Measurements from ENCODE around the gene OR4D9.
A peak's percentile ranks its signal among the peaks of the same experiment; 100 is the strongest.

Gene OR4D9

DNA sequence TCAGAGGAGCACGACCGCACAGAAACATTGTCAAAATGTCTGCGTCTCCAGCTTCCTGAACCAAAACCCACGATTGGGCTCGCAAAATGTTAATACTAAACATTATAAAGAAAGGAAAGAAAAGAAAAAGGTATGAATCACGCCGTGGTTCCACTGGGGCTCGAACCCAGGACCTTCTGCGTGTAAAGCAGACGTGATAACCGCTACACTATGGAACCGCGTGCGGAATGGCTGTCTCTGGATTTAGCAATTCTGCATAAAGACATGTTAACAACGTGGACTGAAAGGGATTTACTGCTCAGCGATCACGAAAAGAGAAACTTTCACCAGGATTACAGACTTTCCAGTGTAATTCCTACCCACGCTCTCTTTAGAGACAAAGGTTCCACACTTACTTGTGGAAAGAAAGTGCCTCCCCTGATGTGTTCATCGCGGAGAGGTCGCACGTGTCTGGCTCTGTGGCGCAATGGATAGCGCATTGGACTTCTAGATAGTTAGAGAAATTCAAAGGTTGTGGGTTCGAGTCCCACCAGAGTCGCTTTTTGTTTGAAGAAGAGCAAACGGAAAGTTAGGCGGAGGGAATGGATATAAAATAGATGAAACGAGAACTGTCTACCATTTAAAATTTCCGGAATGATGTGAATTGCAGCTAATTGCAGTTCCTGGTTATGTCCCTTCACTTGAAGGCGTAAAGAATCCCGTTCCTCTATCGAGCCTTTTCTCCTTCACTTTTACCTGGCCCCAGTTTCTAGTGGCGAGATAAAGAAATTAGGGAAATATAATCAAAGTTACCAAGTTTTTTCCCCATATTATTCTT, 39.7 kb downstream of the OR4D9 start:
- DNase-seq, result peak; percentile 95

DNA sequence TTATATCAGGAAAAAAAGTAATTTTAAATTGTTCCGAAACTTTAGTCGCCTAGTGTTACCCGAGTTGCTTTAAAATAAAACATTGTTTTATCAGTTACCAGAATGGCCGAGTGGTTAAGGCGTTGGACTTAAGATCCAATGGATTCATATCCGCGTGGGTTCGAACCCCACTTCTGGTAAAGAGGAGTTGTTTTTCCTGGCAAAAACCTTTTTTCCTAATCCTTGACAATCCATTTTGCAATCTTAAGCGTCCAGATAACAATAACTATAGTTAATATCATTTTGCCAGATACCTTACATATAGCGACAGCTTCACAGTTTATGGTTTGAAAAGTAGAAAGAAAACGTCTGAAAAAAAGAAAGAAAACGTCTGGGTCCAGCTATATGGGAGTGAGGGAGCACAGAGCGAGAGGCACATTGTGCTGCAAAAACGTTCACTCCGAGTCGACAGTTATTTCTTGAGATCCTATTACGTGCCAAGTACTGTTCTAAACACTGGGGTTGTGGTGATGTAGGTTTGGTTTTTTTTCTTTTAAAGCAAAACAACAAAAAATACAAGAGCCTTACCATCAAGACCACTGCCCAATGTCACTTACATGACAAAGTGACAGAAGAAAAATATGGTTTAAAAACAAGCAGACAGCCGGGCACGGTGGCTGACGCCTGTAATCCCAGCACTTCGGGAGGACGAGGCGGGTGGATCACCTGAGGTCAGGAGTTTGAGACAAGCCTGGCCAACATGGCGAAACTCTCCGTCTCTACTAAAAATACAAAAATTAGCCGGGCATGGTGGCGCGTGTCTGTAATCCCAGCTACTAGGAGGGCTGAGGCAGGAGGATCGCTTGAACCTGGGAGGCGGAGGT, 40.6 kb downstream of the OR4D9 start:
- peak; percentile 76 for DNase-seq

DNA sequence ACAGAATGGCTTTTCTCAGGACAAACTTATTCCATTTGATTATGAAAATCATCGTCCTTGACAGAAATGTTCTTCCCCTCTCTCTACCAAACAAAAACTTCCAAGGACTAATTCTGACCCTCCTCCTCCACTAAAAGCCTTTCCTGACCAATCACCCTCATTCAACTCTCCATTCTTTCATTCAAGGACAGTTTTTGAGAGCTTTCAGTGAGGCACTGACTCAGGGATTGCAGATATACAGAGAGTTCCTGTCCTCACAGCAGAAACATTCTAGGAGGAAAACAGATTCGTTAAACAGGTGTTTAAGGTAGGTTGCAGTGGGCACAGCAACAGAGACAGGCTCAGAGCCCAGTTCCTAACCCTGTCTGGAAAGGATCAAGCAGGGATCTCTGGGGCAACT, 41.5 kb downstream of the OR4D9 start:
- peak; percentile 8 for DNase-seq

DNA sequence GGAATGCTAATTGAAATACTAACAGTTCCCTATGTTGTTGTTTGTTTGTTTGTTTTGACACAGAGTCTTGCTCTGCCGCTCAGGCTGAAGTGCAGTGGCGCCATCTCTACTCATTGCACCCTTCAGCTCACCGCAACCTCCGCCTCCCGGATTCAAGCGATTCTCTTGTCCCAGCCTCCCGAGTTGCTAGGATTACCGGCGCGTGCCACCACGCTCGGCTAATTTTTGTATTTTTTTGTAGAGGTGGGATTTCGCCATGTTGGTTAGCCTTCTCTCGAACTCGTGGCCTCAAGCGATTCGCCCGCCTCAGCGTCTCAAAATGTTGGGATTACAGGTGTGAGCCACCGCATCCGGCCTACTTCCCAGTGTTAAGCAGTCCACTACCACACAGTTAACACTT, 42.0 kb downstream of the OR4D9 start:
- no peak for DNase-seq

GRCh38 chr11:59555601-59556114, 44.3 kb downstream of the OR4D9 start:
- peak; percentile 63 for DNase-seq

- DNase-seq, result peak; percentile 80
Observed at GRCh38 chr11:59556115-59556916, 45.0 kb downstream of the OR4D9 start.

DNA sequence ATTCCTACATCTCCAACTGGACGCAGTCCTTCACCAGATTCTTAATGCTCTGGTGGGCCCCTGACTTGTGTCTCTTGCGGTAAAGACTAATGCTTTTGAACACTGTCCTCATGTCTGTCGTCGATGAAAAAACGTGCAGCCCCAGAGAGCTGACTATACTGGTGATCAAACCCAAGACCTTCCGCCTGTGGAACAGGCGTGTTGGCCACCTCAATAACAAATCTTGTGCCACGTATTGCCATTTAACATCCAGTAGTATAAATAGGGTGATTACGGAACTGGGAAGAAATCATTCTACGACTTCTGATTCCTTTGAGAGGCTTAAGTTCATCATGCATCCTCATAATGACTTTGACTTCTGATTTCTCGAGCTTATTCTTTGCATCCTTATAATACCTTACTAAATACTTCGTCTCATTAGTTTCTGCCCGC, 45.6 kb downstream of the OR4D9 start:
- peak; percentile 86 for DNase-seq

- no peak for DNase-seq
Observed at GRCh38 chr11:59558270-59558643, 46.9 kb downstream of the OR4D9 start.

DNA sequence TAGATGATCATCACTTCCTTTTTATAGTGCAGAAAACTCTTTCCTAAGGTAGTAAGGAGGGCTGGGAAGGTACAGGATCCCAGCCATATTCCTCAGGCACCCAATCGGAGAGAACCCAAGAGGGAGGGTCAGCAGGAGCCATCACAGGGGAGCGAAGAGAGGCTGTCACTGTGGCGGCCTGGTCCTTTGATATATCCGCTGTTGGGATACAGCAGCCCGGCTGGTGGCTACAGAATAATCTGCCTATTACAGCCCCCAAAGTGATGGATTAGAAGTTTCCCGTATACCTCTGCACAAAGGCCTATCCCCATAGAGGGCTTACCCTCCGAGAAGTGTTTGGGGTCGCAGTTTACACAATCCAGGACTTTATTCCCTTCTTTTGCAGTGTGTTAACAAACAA, 48.5 kb downstream of the OR4D9 start:
- peak; percentile 43 for DNase-seq

GRCh38 chr11:59560290-59560701, 49.0 kb downstream of the OR4D9 start:
- DNase-seq, result peak; percentile 87

- DNase-seq, result peak; percentile 88
Observed at GRCh38 chr11:59560702-59561473, 49.5 kb downstream of the OR4D9 start.

DNA sequence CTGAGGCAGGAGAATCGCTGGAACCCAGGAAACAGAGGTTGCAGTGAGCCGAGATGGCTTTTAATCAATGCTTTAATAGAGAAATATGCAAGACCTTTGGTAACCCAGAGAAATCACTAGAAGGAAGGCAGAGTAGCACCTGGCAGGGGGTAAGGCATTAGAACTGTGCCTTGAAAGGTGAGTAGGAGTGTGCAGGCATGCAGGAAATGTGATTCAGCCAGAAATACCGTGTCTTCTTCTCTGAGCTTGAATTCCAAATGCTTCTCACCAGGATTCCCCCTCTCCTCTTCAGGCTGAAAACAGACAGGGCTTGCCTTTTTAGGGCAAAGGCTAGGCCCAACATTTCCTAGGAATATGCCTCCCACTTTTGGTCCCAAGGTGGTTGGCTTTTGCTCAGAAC, 51.0 kb downstream of the OR4D9 start:
- DNase-seq, result no peak
